HUDEP-2 (cell line): ENCODE measurements around the gene DBN1.

ENCODE experiments used
- DNase-seq, 76 experiments: peaks; one replicate each; lab custom pipeline; 2025; ENCODE audit not compliant: unreplicated experiment in 76 of 76; lab: John Stamatoyannopoulos, UW

The DBN1 gene

GRCh38 chr5:177445917-177446199 is 27.6 kb downstream of the DBN1 start:
- no peak for DNase-seq

GRCh38 chr5:177445052-177445916 is 28.1 kb downstream of the DBN1 start:
- DNase-seq, result peak in 2 of 76 experiments; percentile 5 to 6

- DNase-seq, result no peak
Measured at GRCh38 chr5:177444106-177445051, 29.1 kb downstream of the DBN1 start.

DNA sequence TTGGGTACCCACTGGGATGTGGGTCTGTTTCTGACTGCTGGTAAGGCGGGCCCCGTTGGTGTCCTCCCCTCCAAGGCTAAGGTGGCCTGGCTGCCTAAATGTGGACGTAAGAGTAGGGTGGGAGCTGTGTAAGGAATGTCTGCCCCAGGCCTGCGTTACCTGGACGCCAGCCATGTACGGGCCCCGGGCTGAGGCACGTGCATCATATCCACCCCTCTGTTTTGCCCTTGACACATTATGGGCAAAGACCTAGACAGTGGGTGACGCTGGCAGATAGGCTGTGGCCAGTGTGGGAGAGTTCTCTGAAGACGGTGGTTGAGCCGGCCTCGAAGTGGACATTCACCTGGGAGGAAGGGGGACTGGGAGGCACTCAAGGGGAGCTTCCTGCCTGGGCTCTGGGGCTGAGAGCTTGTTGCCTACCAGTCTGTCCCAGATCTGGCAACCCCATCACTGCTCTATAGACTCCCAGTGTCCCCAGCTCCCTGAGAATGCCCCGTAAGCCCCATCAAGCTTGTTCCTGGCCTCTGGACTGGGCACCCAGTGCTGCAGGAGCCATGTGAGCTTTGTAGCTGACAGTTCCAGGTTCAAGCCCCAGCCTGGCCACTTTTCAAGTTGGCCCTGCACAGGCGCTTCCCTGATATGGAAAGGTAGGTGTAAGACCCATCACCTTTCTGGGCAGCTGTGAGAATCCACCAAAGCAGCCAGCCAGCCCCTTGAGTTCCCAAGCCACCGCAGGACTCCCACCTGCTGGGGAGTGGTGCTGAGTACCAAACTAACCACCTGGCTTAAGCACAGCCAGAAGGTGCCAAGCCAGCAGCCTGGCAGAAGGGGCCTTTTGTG is 30.1 kb downstream of the DBN1 start:
- no peak for DNase-seq

- no peak for DNase-seq
Measured at GRCh38 chr5:177442066-177442826, 31.2 kb downstream of the DBN1 start.

GRCh38 chr5:177440990-177441780 is 32.2 kb downstream of the DBN1 start:
- DNase-seq, result no peak

DNA sequence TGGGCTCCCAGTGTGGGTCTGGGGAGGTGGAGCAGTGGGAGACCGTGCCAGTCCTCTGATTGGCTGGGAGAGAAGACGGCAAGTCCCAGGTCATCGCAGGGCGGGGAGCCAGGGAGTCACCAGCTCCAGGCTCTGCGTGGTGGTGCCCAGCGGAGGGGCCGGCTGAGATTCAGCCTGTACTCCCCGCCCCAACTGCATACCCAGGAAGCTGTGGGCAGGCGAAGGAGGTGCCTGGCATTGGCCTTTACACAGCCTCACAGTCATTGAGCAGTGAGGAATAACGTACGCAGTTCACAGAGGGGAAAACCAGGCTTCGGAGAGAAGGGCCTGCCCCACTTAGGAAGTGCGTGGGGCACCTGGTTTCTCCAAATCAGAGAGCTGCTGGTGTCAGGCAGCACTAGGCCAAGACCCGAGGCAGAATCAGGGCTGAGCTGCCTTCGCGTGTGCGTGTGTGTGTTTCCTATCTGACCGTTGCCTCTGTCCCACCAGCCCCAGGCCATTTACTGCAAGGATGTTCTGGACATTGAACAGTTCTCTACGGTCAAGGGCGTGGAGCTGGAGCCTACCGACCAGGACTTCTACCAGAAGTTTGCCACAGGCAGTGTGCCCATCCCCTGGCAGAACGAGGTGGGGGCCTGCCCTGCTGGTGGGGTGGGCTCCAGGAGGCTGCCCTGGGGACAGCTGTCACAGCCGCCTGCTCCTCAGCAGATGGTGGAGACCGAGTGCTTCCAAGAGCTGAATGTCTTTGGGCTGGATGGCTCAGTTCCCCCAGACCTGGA is 33.0 kb downstream of the DBN1 start:
- DNase-seq, result no peak

- DNase-seq, result no peak
Measured at GRCh38 chr5:177439518-177440053, 33.8 kb downstream of the DBN1 start.

GRCh38 chr5:177438468-177438867 is 35.0 kb downstream of the DBN1 start:
- DNase-seq, result no peak

DNA sequence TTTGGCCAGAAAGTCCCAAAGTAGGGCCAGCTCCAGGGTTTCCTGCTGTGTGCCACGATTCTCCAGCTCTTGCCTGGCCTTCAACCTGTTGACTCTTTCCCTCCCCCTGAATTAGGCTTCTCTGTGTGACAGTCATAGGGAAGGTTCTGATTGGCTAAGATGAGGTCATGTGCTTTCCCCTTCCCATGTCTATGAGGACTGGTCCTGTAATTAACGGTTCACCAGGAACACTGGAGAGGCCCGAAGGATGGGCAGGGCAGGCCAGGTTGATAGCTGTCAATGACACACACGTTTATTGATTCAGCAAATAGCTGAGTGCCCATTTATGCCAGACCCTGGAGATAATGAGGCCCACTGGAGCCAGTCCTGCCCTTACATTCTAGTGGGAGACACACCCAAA is 35.8 kb downstream of the DBN1 start:
- DNase-seq, result no peak

- no peak for DNase-seq
Measured at GRCh38 chr5:177435847-177436536, 37.4 kb downstream of the DBN1 start.

- DNase-seq, result no peak
Measured at GRCh38 chr5:177434942-177435738, 38.3 kb downstream of the DBN1 start.

GRCh38 chr5:177434437-177434836 is 39.0 kb downstream of the DBN1 start:
- no peak for DNase-seq

GRCh38 chr5:177433658-177434217 is 39.7 kb downstream of the DBN1 start:
- DNase-seq, result no peak

DNA sequence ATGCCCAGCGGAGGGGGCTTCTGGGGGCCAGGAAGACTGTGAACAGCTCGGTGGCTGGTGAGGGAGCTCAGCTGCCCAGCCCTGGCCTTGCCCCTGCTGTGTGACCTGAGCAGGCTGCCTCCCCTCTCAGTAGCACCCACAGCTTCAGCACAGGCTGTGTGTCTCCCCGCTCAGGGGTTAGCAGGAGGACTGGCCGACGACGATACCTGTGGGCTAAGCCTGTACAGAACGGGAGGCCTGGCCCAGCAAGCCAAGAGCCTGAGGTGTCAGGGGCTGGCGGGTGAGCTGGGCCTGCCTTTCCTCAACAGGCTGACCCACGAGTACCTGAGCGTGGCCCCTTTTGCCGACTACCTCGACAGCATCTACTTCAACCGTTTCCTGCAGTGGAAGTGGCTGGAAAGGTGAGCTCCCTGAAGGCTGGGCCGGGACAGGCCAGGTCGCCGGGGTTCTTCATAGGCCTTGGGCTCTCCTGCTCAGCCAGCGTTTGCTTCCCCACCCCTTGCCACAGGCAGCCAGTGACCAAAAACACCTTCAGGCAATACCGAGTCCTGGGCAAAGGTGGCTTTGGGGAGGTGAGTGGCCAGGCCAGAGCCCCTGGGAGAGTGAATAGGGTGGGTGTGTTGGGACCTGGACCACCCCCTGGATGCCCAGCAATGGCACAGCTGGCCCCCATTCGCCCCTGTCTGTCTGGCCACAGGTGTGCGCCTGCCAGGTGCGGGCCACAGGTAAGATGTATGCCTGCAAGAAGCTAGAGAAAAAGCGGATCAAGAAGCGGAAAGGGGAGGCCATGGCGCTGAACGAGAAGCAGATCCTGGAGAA is 40.4 kb downstream of the DBN1 start:
- no peak for DNase-seq
